Neuronal stem cell (in vitro differentiated cells): ENCODE data around the gene WFS1.

ENCODE experiments used
- DNase-seq: peaks from one replicate; pipeline ENCODE4 v3.0.0-alpha.2; 2013; ENCODE audit warnings: low spot score
- H2AFZ ChIP-seq: one replicate; pipeline ENCODE4 v1.6.1; 2013; ENCODE audit warnings: mild to moderate bottlenecking, low read length, inconsistent platforms
- H2AK5ac ChIP-seq: 2 replicates; pipeline ENCODE4 v1.6.1; 2013; ENCODE audit warnings: low read depth, mild to moderate bottlenecking, inconsistent platforms, low read length, moderate library complexity, mixed read lengths
- H2BK120ac ChIP-seq: 2 replicates; pipeline ENCODE4 v1.6.1; 2013; ENCODE audit warnings: low read depth, mild to moderate bottlenecking, inconsistent platforms, low read length, moderate library complexity, mixed read lengths
- H2BK12ac ChIP-seq: one replicate; pipeline ENCODE4 v1.6.1; 2013; ENCODE audit warnings: low read length, inconsistent platforms
- H2BK15ac ChIP-seq: 2 replicates; pipeline ENCODE4 v1.6.1; 2013; ENCODE audit warnings: mild to moderate bottlenecking, low read length, inconsistent platforms, mixed read lengths
- H2BK5ac ChIP-seq: one replicate; pipeline ENCODE4 v1.6.1; 2013; ENCODE audit warnings: inconsistent platforms, mild to moderate bottlenecking, low read length, moderate library complexity
- H3K14ac ChIP-seq: one replicate; pipeline ENCODE4 v1.6.1; 2013; ENCODE audit warnings: low read length, inconsistent platforms
- H3K18ac ChIP-seq: 2 replicates; pipeline ENCODE4 v1.6.1; 2013; ENCODE audit warnings: low read length, inconsistent platforms
- H3K23ac ChIP-seq: 2 replicates; pipeline ENCODE4 v1.6.1; 2013; ENCODE audit warnings: low read depth, mild to moderate bottlenecking, mixed read lengths, low read length, inconsistent platforms; ENCODE audit not compliant: poor library complexity
- H3K27ac ChIP-seq: replicated peaks from 3 replicates; pipeline ENCODE4 v1.5.1; 2013; ENCODE audit warnings: low read length, inconsistent platforms
- H3K27me3 ChIP-seq, 3 experiments: 2 replicates each; pipeline ENCODE4 v1.6.1; 2013; ENCODE audit warnings: low read length in 3 of 3, mild to moderate bottlenecking in 2 of 3, inconsistent platforms in 1 of 3, low read depth in 1 of 3, mixed read lengths in 1 of 3, moderate library complexity in 1 of 3; ENCODE audit not compliant: control insufficient read depth in 3 of 3, insufficient read depth in 3 of 3
- H3K36me3 ChIP-seq, 2 donors: replicated peaks in 1 of 2; 2 replicates each; pipeline ENCODE4 v1.6.1; 2013; ENCODE audit warnings: low read length in 2 of 2; ENCODE audit not compliant: control insufficient read depth in 2 of 2, insufficient read depth in 2 of 2
- H3K4ac ChIP-seq: 2 replicates; pipeline ENCODE4 v1.6.1; 2013; ENCODE audit warnings: inconsistent platforms, mild to moderate bottlenecking, low read length, moderate library complexity
- H3K4me1 ChIP-seq, 2 donors: 1 replicate in 1 of 2; 2 replicates in 1 of 2; pipeline ENCODE4 v1.6.1; 2013; ENCODE audit warnings: low read length in 2 of 2, low read depth in 1 of 2; ENCODE audit not compliant: control insufficient read depth in 2 of 2, insufficient read depth in 1 of 2
- H3K4me2 ChIP-seq: one replicate; pipeline ENCODE4 v1.6.1; 2013; ENCODE audit warnings: mild to moderate bottlenecking, low read length, inconsistent platforms; ENCODE audit not compliant: insufficient read depth, poor library complexity, severe bottlenecking
- H3K4me3 ChIP-seq, 2 donors: 2 replicates each; pipeline ENCODE4 v1.5.1; 2013; ENCODE audit warnings: low read length in 2 of 2, mild to moderate bottlenecking in 2 of 2, inconsistent platforms in 1 of 2, moderate library complexity in 1 of 2
- H3K79me1 ChIP-seq: one replicate; pipeline ENCODE4 v1.6.1; 2013; ENCODE audit warnings: low read depth, mild to moderate bottlenecking, inconsistent platforms, low read length, moderate library complexity
- H3K9ac ChIP-seq: one replicate; pipeline ENCODE4 v1.6.1; 2013; ENCODE audit warnings: mild to moderate bottlenecking, low read depth, low read length, inconsistent platforms; ENCODE audit not compliant: poor library complexity
- H3K9me3 ChIP-seq, 2 donors: replicated peaks in 1 of 2; 2 replicates each; pipeline versions ENCODE3 to v1.6.1; 2013; ENCODE audit warnings: low read length in 2 of 2, mild to moderate bottlenecking in 2 of 2, inconsistent platforms in 1 of 2, low read depth in 1 of 2, mixed read lengths in 1 of 2, moderate library complexity in 1 of 2; ENCODE audit not compliant: control insufficient read depth in 2 of 2, insufficient read depth in 1 of 2
- H4K8ac ChIP-seq: one replicate; pipeline ENCODE4 v1.6.1; 2013; ENCODE audit warnings: low read depth, mild to moderate bottlenecking, inconsistent platforms, low read length, moderate library complexity
- H4K91ac ChIP-seq: one replicate; pipeline ENCODE4 v1.6.1; 2013; ENCODE audit warnings: low read length, low read depth, mild to moderate bottlenecking, inconsistent platforms; ENCODE audit not compliant: poor library complexity
- WGBS, 2 donors: extraction: QIAGEN DNeasy Blood & Tissue Kit; methylation state at CpG; one replicate each; pipeline ENCODE4 v1.1.7; 2013; ENCODE audit warnings: missing lambda C conversion rate in 2 of 2, mixed read lengths in 1 of 2; ENCODE audit not compliant: insufficient read length in 2 of 2, insufficient replicate concordance in 1 of 2; ENCODE audit errors: extremely low coverage in 2 of 2; 5-methylcytosine and 5-hydroxymethylcytosine counted together

WFS1 gene

GRCh38 chr4:6295495-6295894 is 25.8 kb downstream of the WFS1 start:
- H2BK120ac ChIP-seq, result no peak overlapping the region
- no peak overlapping the region for H3K14ac ChIP-seq
- DNase-seq, result no peak
- no peak overlapping the region for H4K8ac ChIP-seq
- no peak overlapping the region for H3K4me3 ChIP-seq
- no peak overlapping the region for H2BK12ac ChIP-seq
- H3K4me1 ChIP-seq, result no peaks in the 10 kb centered on the region
- H2AK5ac ChIP-seq, result no peak overlapping the region
- peaks cover 0 to 1% of the 10 kb centered on the region in 2 donors for H3K9me3 ChIP-seq
- no peak overlapping the region for H2BK15ac ChIP-seq
- H3K36me3 ChIP-seq, result peaks cover 23 to 26% of the 10 kb centered on the region in 2 donors
- H3K27ac ChIP-seq, result no peak overlapping the region
- H3K27me3 ChIP-seq, result no peaks in the 10 kb centered on the region
- WGBS, 2 donors, result no CpG with 5 or more reads among the region's 14 CpGs
- no peak overlapping the region for H4K91ac ChIP-seq
- H3K79me1 ChIP-seq, result peaks cover 2% of the 10 kb centered on the region
- no peak overlapping the region for H3K4ac ChIP-seq
- H3K18ac ChIP-seq, result no peak overlapping the region
- H2BK5ac ChIP-seq, result no peak overlapping the region
- H3K4me2 ChIP-seq, result no peak overlapping the region
- peak overlapping the region; percentile 76 for H3K9ac ChIP-seq
- no peak overlapping the region for H3K23ac ChIP-seq
- H2AFZ ChIP-seq, result no peak overlapping the region

- H2BK12ac ChIP-seq, result no peak overlapping the region
- no peak overlapping the region for H3K27ac ChIP-seq
- H3K27me3 ChIP-seq, result no peaks in the 10 kb centered on the region
- no peak overlapping the region for H3K14ac ChIP-seq
- H2BK120ac ChIP-seq, result no peak overlapping the region
- H2AFZ ChIP-seq, result no peak overlapping the region
- peaks cover 2% of the 10 kb centered on the region for H3K79me1 ChIP-seq
- H3K9me3 ChIP-seq, result peaks cover 0 to 1% of the 10 kb centered on the region in 2 donors
- no peak overlapping the region for H3K9ac ChIP-seq
- no peak overlapping the region for H3K4ac ChIP-seq
- peaks cover 23 to 29% of the 10 kb centered on the region in 2 donors for H3K36me3 ChIP-seq
- WGBS, 2 donors, result no CpG with 5 or more reads among the region's 9 CpGs
- H2BK15ac ChIP-seq, result no peak overlapping the region
- no peak overlapping the region for H4K8ac ChIP-seq
- no peak overlapping the region for H2AK5ac ChIP-seq
- no peaks in the 10 kb centered on the region for H3K4me1 ChIP-seq
- H4K91ac ChIP-seq, result no peak overlapping the region
- no peak overlapping the region for H2BK5ac ChIP-seq
- no peak overlapping the region for H3K23ac ChIP-seq
- DNase-seq, result no peak
- H3K4me2 ChIP-seq, result no peak overlapping the region
- H3K4me3 ChIP-seq, result no peak overlapping the region
- no peak overlapping the region for H3K18ac ChIP-seq
These were observed 26.4 kb downstream of the WFS1 start for GRCh38 chr4:6296026-6296425.

- Histone ChIP-seq H3K9ac (no peak overlapping the region), H3K4ac (no peak overlapping the region), H4K8ac (no peak overlapping the region), H3K4me1 (no peaks in the 10 kb centered on the region), H3K14ac (no peak overlapping the region), H3K23ac (no peak overlapping the region), H2BK15ac (no peak overlapping the region), H3K18ac (no peak overlapping the region), H2BK12ac (no peak overlapping the region), H3K27me3 (no peaks in the 10 kb centered on the region), H3K27ac (no peak overlapping the region), H3K4me2 (no peak overlapping the region), H2AFZ (no peak overlapping the region), H2BK5ac (no peak overlapping the region), H3K4me3 (no peak overlapping the region), H2BK120ac (no peak overlapping the region), H3K79me1 (peaks cover 6% of the 10 kb centered on the region), H3K9me3 (peaks cover 0 to under 1% of the 10 kb centered on the region in 2 donors), H3K36me3 (peaks cover 29 to 34% of the 10 kb centered on the region in 2 donors), H2AK5ac (no peak overlapping the region), H4K91ac (no peak overlapping the region)
- DNase-seq, result no peak
- no CpG with 5 or more reads among the region's 15 CpGs for WGBS, 2 donors
These were observed 27.7 kb downstream of the WFS1 start for GRCh38 chr4:6297266-6297815.

GRCh38 chr4:6298035-6298434 is 28.4 kb downstream of the WFS1 start:
- H3K79me1 ChIP-seq, result peaks cover 7% of the 10 kb centered on the region
- H3K9me3 ChIP-seq, result no peaks in the 10 kb centered on the region
- no peak overlapping the region for H2BK5ac ChIP-seq
- H2AFZ ChIP-seq, result no peak overlapping the region
- H3K23ac ChIP-seq, result no peak overlapping the region
- H3K4me2 ChIP-seq, result no peak overlapping the region
- H3K4ac ChIP-seq, result no peak overlapping the region
- no peak overlapping the region for H4K8ac ChIP-seq
- H2BK12ac ChIP-seq, result no peak overlapping the region
- no peak overlapping the region for H2BK120ac ChIP-seq
- H3K4me3 ChIP-seq, result no peak overlapping the region
- H3K4me1 ChIP-seq, result no peaks in the 10 kb centered on the region
- no peak overlapping the region for H2BK15ac ChIP-seq
- no peak overlapping the region for H3K14ac ChIP-seq
- no peak for DNase-seq
- no peak overlapping the region for H3K27ac ChIP-seq
- no peak overlapping the region for H3K9ac ChIP-seq
- no peak overlapping the region for H2AK5ac ChIP-seq
- H4K91ac ChIP-seq, result no peak overlapping the region
- no CpG with 5 or more reads among the region's 13 CpGs for WGBS, 2 donors
- H3K27me3 ChIP-seq, result no peaks in the 10 kb centered on the region
- H3K18ac ChIP-seq, result no peak overlapping the region
- H3K36me3 ChIP-seq, result peaks cover 36% of the 10 kb centered on the region in 2 donors
